NCI-H128 (cell line): ENCODE data around the gene SH3PXD2A.
"Not testable (repeated sequence)": the region's sequence is repeated elsewhere in the genome, so short reads cannot be mapped to it uniquely, and the experiment has no call there.

Experiments used
- DNase-seq: peaks from one replicate; lab custom pipeline; 2025; ENCODE audit not compliant: unreplicated experiment; lab: John Stamatoyannopoulos, UW

SH3PXD2A gene

GRCh38 chr10:103814626-103815370 is 40.6 kb downstream of the SH3PXD2A start:
- DNase-seq: no peak

- no peak for DNase-seq
Measured at GRCh38 chr10:103814105-103814504, 41.3 kb downstream of the SH3PXD2A start.

- DNase-seq: not testable (repeated sequence)
Measured at GRCh38 chr10:103813312-103813711, 42.1 kb downstream of the SH3PXD2A start.

- no peak for DNase-seq
Measured at GRCh38 chr10:103812432-103812831, 42.9 kb downstream of the SH3PXD2A start.

GRCh38 chr10:103812004-103812403 is 43.4 kb downstream of the SH3PXD2A start:
- DNase-seq: no peak

GRCh38 chr10:103811463-103811862 is 43.9 kb downstream of the SH3PXD2A start:
- no peak for DNase-seq

- DNase-seq: no peak
Measured at GRCh38 chr10:103808780-103809179, 46.6 kb downstream of the SH3PXD2A start.

GRCh38 chr10:103807996-103808395 is 47.4 kb downstream of the SH3PXD2A start:
- DNase-seq: no peak

- no peak for DNase-seq
Measured at GRCh38 chr10:103806395-103807187, 48.8 kb downstream of the SH3PXD2A start.

GRCh38 chr10:103805781-103806180 is 49.6 kb downstream of the SH3PXD2A start:
- DNase-seq: no peak

- DNase-seq: no peak
Measured at GRCh38 chr10:103804871-103805270, 50.5 kb downstream of the SH3PXD2A start.

- DNase-seq: no peak
Measured at GRCh38 chr10:103803941-103804340, 51.4 kb downstream of the SH3PXD2A start.

GRCh38 chr10:103802637-103803353 is 52.6 kb downstream of the SH3PXD2A start:
- no peak for DNase-seq

GRCh38 chr10:103802081-103802480 is 53.3 kb downstream of the SH3PXD2A start:
- DNase-seq: no peak

GRCh38 chr10:103800789-103801540 is 54.4 kb downstream of the SH3PXD2A start:
- no peak for DNase-seq

- no peak for DNase-seq
Measured at GRCh38 chr10:103800089-103800488, 55.3 kb downstream of the SH3PXD2A start.

GRCh38 chr10:103799341-103799740 is 56.0 kb downstream of the SH3PXD2A start:
- no peak for DNase-seq

GRCh38 chr10:103798511-103798910 is 56.9 kb downstream of the SH3PXD2A start:
- no peak for DNase-seq

- no peak for DNase-seq
Measured at GRCh38 chr10:103797857-103798256, 57.5 kb downstream of the SH3PXD2A start.

- no peak for DNase-seq
Measured at GRCh38 chr10:103795634-103796270, 59.6 kb downstream of the SH3PXD2A start.
